Gastroesophageal sphincter (tissue), 4 donors: ENCODE results near the gene TMEM220. TPM values are rescaled to one million over a fixed set of nuclear protein-coding genes. Genes with fewer than 3 reads are reported as not detected.

Source experiments
- ATAC-seq: fragments of 150-250 bp; one replicate; pipeline ENCODE4 v1.9.1; 2016; ENCODE audit warnings: mild to moderate bottlenecking, moderate library complexity
- H3K27ac ChIP-seq, 4 donors: fragments of 200-600 bp; sonication (generic) in 3 of 4; 1 replicate in 3 of 4; 2 replicates in 1 of 4; pipeline ENCODE4 v1.5.1; 2016 to 2019
- H3K27me3 ChIP-seq: fragments of 200-600 bp; sonication (generic); one replicate; pipeline ENCODE4 v1.5.1; 2019
- H3K36me3 ChIP-seq, 2 donors: fragments of 200-600 bp; sonication (generic); one replicate each; pipeline ENCODE4 v1.5.1; 2019; ENCODE audit warnings: control low read depth in 1 of 2
- H3K4me1 ChIP-seq, 3 donors: fragments of 200-600 bp; sonication (generic); 1 replicate in 2 of 3; 2 replicates in 1 of 3; pipeline ENCODE4 v1.5.1; 2016 to 2019; ENCODE audit warnings: control low read depth in 2 of 3
- H3K4me3 ChIP-seq, 2 donors: fragments of 200-600 bp; sonication (generic); one replicate each; pipeline ENCODE4 v1.5.1; 2019; ENCODE audit warnings: mild to moderate bottlenecking in 1 of 2, moderate library complexity in 1 of 2
- H3K9me3 ChIP-seq, 3 donors: fragments of 200-600 bp; sonication (generic); one replicate each; pipeline ENCODE4 v1.5.1; 2017 to 2019; ENCODE audit warnings: control low read depth in 2 of 3
- CTCF ChIP-seq, 4 experiments: fragments of 200-600 bp in 2 of 4; fragments of 450-650 bp in 2 of 4; sonication (generic) in 1 of 4; IDR thresholded peaks; one replicate each; pipeline ENCODE4 v1.5.1; 2017 to 2019; ENCODE audit warnings: antibody characterized with exemption in 4 of 4, mild to moderate bottlenecking in 2 of 4, moderate library complexity in 2 of 4
- EP300 ChIP-seq: sonication (generic); formaldehyde crosslinking; IDR thresholded peaks from one replicate; pipeline ENCODE4 v1.6.1; 2017; ENCODE audit warnings: antibody characterized with exemption, mild to moderate bottlenecking
- POLR2A ChIP-seq, 2 donors: fragments of 450-650 bp; IDR thresholded peaks; one replicate each; pipeline ENCODE4 v1.6.1; 2017; ENCODE audit warnings: antibody characterized with exemption in 2 of 2, mild to moderate bottlenecking in 2 of 2, moderate library complexity in 1 of 2
- POLR2AphosphoS5 ChIP-seq: sonication (generic); formaldehyde crosslinking; IDR thresholded peaks from one replicate; pipeline ENCODE4 v1.6.1; 2017; ENCODE audit warnings: antibody characterized with exemption
- WGBS, 2 donors: methylation state at CpG; one replicate each; pipeline ENCODE4 v1.1.5; 2018; ENCODE audit warnings: low coverage in 1 of 2; 5-methylcytosine and 5-hydroxymethylcytosine counted together
- total RNA-seq, 4 donors: library from RNA; depleted of rRNA; stranded (reverse); fragments of >200 nt; gene quantifications; one replicate each; pipeline ENCODE4 v1.1.0, GENCODE V29; 2016

Gene TMEM220
- total RNA-seq, 4 donors from 2014 or later, result 9.4 to 18.3 (median 15.6) TPM

- Histone ChIP-seq H3K4me1 (peaks cover 0 to 22% (median 0%) of the 10 kb centered on the region in 3 donors), H3K4me3 (no peak overlapping the region), H3K27me3 (no peaks in the 10 kb centered on the region), H3K27ac (no peak overlapping the region), H3K9me3 (no peaks in the 10 kb centered on the region), H3K36me3 (no peaks in the 10 kb centered on the region)
- WGBS, 2 donors, result 88 to 89% methylated on average over 5 to 10 of the region's 10 CpGs
- TF ChIP-seq EP300 (no peak), CTCF (IDR thresholded peaks at IDR 0.05) (no peak)
- ATAC-seq, result no peak
Observed at GRCh38 chr17:10741416-10742135, 11.8 kb upstream of the TMEM220 start.

GRCh38 chr17:10739386-10739785, 9.6 kb upstream of the TMEM220 start:
- 83 to 91% methylated on average over 5 of the region's 5 CpGs for WGBS, 2 donors
- Histone ChIP-seq H3K9me3 (no peaks in the 10 kb centered on the region), H3K4me3 (no peak overlapping the region), H3K36me3 (no peaks in the 10 kb centered on the region), H3K27ac (no peak overlapping the region), H3K27me3 (no peaks in the 10 kb centered on the region), H3K4me1 (peaks cover 0 to 11% (median 0%) of the 10 kb centered on the region in 3 donors)
- ATAC-seq, result no peak
- TF ChIP-seq CTCF (IDR thresholded peaks at IDR 0.05) (no peak), EP300 (no peak), POLR2AphosphoS5 (no peak), POLR2A (IDR thresholded peaks at IDR 0.05) (no peak)

- ATAC-seq, result peak; percentile 39
- 38 to 55% methylated on average over 1 to 5 of the region's 5 CpGs for WGBS, 2 donors
- H3K27ac ChIP-seq, result peak overlapping the region in 1 of 4 donors; percentile 33
- no peaks in the 10 kb centered on the region for H3K9me3 ChIP-seq
- no peak overlapping the region for H3K4me3 ChIP-seq
- TF ChIP-seq CTCF (IDR thresholded peaks at IDR 0.05) (no peak), POLR2A (IDR thresholded peaks at IDR 0.05) (no peak), POLR2AphosphoS5 (no peak), EP300 (no peak)
- no peaks in the 10 kb centered on the region for H3K36me3 ChIP-seq
- peaks cover 0 to 10% (median 0%) of the 10 kb centered on the region in 3 donors for H3K4me1 ChIP-seq
- no peaks in the 10 kb centered on the region for H3K27me3 ChIP-seq
Observed at GRCh38 chr17:10738521-10739258, 8.9 kb upstream of the TMEM220 start.

- Histone ChIP-seq H3K27ac (no peak overlapping the region), H3K4me3 (no peak overlapping the region), H3K9me3 (no peaks in the 10 kb centered on the region), H3K27me3 (no peaks in the 10 kb centered on the region), H3K4me1 (peaks cover 0 to 5% (median 0%) of the 10 kb centered on the region in 3 donors), H3K36me3 (no peaks in the 10 kb centered on the region)
- ATAC-seq, result no peak
- 63 to 84% methylated on average over 3 of the region's 3 CpGs for WGBS, 2 donors
- TF ChIP-seq POLR2A (IDR thresholded peaks at IDR 0.05) (no peak), EP300 (no peak), POLR2AphosphoS5 (no peak), CTCF (IDR thresholded peaks at IDR 0.05) (no peak)
Observed at GRCh38 chr17:10737736-10738135, 7.9 kb upstream of the TMEM220 start.
